Neural progenitor cell (in vitro differentiated cells): ENCODE results near the gene UBR4.

Experiments used
- EZH2phosphoT487 ChIP-seq: fragments of 200-600 bp; sonication (generic); IDR thresholded peaks from 2 replicates; pipeline ENCODE4 v1.6.1; 2017; ENCODE audit warnings: antibody characterized with exemption
- TF ChIP-seq, protein P1 (sequence below): fragments of 200-600 bp; sonication (generic); IDR thresholded peaks from 2 replicates; pipeline ENCODE4 v1.5.1; 2017; ENCODE audit warnings: antibody characterized with exemption, mild to moderate bottlenecking

DNA sequence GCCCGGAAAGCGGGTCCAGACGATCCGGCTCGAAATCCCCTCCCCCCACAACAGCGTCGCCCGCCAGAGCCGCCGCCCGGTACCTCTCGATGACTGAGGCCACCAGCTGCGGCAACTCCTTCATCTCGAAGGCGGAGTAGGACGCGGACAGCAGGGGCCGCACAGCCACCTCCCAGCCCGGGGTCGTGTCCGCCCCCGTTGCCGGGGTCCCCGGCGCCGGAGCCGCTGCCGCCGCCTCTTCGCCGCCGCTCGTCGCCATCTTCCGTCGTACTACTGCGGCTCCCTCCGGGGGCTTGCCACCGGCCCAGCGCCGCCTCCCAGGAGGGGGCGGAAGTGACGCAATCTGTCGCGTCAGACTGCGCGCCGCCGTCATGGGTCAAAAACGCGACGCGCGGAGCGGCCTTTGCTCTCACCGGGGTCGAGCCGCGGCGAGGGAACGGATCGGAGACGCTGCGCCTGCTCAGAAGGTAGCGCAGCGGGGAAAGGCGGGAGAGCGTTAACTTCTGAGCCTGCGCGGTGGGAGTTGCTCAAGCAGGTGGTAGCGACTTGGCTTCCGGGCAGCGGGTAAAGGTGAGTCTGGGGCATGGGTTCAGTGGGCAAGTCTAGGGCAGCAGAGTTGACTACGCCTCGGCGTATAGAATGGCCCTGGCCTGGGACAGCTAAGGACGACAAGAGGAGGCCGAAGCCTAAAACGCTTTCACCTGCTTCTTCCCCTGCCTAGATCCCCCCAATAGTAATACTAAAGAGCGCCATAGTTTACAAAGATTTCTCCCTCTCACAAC lies at the start of gene UBR4:
- TF ChIP-seq, protein P1, sequence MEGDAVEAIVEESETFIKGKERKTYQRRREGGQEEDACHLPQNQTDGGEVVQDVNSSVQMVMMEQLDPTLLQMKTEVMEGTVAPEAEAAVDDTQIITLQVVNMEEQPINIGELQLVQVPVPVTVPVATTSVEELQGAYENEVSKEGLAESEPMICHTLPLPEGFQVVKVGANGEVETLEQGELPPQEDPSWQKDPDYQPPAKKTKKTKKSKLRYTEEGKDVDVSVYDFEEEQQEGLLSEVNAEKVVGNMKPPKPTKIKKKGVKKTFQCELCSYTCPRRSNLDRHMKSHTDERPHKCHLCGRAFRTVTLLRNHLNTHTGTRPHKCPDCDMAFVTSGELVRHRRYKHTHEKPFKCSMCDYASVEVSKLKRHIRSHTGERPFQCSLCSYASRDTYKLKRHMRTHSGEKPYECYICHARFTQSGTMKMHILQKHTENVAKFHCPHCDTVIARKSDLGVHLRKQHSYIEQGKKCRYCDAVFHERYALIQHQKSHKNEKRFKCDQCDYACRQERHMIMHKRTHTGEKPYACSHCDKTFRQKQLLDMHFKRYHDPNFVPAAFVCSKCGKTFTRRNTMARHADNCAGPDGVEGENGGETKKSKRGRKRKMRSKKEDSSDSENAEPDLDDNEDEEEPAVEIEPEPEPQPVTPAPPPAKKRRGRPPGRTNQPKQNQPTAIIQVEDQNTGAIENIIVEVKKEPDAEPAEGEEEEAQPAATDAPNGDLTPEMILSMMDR = no peak
- TF ChIP-seq EZH2phosphoT487 = no peak
